PFSK-1 (cell line): ENCODE data around the gene WDR90.

ENCODE experiments used
- POLR2AphosphoS5 ChIP-seq: IDR thresholded peaks from 2 replicates; pipeline ENCODE4 v1.6.1; 2012; ENCODE audit warnings: low read depth, mild to moderate bottlenecking, control low read depth, low read length, moderate library complexity
- SIN3A ChIP-seq: IDR thresholded peaks from 2 replicates; pipeline ENCODE4 v1.6.1; 2012; ENCODE audit warnings: mild to moderate bottlenecking, low read length, moderate library complexity, borderline replicate concordance; ENCODE audit not compliant: insufficient read depth
- TAF1 ChIP-seq: IDR thresholded peaks from 2 replicates; pipeline ENCODE4 v1.6.1; 2012; ENCODE audit warnings: low read length, control low read depth, borderline replicate concordance; ENCODE audit not compliant: insufficient read depth

GRCh38 chr16:714558-715476, 65.7 kb downstream of the WDR90 start, which contains the start of gene METRN:
- TF ChIP-seq TAF1 (no peak), SIN3A (no peak), POLR2AphosphoS5 (no peak)
